Stimulated activated CD8-positive, alpha-beta memory T cell treated with anti-CD3 and anti-CD28 coated beads, Interleukin-2, amount 100 ng/mL, for 48 hours (primary cell): ENCODE results near the gene GJB1.
"Not testable (repeated sequence)": the region's sequence is repeated elsewhere in the genome, so short reads cannot be mapped to it uniquely, and the experiment has no call there.

ENCODE experiments used
- DNase-seq, 2 donors: peaks; one replicate each; pipeline ENCODE4 v3.0.0-alpha.2; 2020; ENCODE audit warnings: low read depth in 2 of 2

Gene GJB1

GRCh38 chrX:71256051-71256450, 33.0 kb downstream of the GJB1 start:
- no peak for DNase-seq

- no peak for DNase-seq
Measured at GRCh38 chrX:71256856-71257255, 33.8 kb downstream of the GJB1 start.

DNA sequence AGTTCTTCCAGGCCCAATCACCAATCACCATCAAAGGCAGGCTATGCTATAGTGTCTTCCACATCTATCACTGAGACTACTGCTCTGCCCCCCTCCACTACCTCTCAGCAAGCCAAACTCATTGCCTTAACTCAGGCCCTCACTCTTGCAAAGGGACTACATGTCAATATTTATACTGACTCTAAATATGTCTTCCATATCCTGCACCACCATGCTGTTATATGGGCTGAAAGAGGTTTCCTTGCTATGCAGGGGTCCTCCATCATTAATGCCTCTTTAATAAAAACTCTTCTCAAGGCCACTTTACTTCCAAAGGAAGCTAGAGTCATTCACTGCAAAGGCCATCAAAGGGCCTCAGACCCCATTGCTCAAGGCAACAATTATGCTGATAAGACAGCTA, 45.6 kb downstream of the GJB1 start:
- not testable (repeated sequence) for DNase-seq

- no peak for DNase-seq
Measured at GRCh38 chrX:71269801-71270395, 46.9 kb downstream of the GJB1 start.

DNA sequence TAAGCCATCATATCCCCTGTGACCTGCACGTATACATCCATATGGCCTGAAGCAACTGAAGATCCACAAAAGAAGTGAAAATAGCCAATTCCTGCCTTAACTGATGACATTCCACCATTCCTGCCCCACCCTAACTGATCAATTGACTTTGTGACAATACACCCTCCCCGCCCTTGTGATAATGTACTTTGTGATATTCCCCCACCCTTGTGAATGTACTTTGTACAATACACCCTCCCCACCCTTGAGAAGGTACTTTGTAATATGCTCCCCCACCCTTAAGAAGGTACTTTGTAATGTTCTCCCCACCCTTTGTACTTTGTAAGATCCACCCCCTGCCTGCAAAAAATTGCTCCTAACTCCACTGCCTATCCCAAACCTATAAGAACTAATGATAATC, 49.3 kb downstream of the GJB1 start:
- DNase-seq = not testable (repeated sequence)
